Neural cell (in vitro differentiated cells): Measurements from ENCODE around the gene SEMA6A.

ENCODE experiments used
- MXI1 ChIP-seq: fragments of 450-650 bp; conservative IDR thresholded peaks from 2 replicates; pipeline ENCODE4 v1.6.1; 2014; ENCODE audit warnings: antibody characterized with exemption, mild to moderate bottlenecking; ENCODE audit not compliant: poor library complexity, severe bottlenecking
- POLR2AphosphoS5 ChIP-seq: IDR thresholded peaks from 2 replicates; pipeline ENCODE4 v1.6.1; 2012
- TF ChIP-seq, protein P1 (sequence below): fragments of 450-650 bp; IDR thresholded peaks from 2 replicates; pipeline ENCODE4 v1.5.1; 2014; ENCODE audit warnings: antibody characterized with exemption, mild to moderate bottlenecking, moderate library complexity; ENCODE audit not compliant: poor library complexity, severe bottlenecking
- TF ChIP-seq, protein P2 (sequence below): IDR thresholded peaks from 2 replicates; pipeline ENCODE4 v1.6.1; 2012; ENCODE audit warnings: borderline replicate concordance

GRCh38 chr5:116420540-116420939 lies 154.1 kb downstream of the SEMA6A start:
- TF ChIP-seq, protein P1, sequence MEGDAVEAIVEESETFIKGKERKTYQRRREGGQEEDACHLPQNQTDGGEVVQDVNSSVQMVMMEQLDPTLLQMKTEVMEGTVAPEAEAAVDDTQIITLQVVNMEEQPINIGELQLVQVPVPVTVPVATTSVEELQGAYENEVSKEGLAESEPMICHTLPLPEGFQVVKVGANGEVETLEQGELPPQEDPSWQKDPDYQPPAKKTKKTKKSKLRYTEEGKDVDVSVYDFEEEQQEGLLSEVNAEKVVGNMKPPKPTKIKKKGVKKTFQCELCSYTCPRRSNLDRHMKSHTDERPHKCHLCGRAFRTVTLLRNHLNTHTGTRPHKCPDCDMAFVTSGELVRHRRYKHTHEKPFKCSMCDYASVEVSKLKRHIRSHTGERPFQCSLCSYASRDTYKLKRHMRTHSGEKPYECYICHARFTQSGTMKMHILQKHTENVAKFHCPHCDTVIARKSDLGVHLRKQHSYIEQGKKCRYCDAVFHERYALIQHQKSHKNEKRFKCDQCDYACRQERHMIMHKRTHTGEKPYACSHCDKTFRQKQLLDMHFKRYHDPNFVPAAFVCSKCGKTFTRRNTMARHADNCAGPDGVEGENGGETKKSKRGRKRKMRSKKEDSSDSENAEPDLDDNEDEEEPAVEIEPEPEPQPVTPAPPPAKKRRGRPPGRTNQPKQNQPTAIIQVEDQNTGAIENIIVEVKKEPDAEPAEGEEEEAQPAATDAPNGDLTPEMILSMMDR, result no peak
- TF ChIP-seq, protein P2, sequence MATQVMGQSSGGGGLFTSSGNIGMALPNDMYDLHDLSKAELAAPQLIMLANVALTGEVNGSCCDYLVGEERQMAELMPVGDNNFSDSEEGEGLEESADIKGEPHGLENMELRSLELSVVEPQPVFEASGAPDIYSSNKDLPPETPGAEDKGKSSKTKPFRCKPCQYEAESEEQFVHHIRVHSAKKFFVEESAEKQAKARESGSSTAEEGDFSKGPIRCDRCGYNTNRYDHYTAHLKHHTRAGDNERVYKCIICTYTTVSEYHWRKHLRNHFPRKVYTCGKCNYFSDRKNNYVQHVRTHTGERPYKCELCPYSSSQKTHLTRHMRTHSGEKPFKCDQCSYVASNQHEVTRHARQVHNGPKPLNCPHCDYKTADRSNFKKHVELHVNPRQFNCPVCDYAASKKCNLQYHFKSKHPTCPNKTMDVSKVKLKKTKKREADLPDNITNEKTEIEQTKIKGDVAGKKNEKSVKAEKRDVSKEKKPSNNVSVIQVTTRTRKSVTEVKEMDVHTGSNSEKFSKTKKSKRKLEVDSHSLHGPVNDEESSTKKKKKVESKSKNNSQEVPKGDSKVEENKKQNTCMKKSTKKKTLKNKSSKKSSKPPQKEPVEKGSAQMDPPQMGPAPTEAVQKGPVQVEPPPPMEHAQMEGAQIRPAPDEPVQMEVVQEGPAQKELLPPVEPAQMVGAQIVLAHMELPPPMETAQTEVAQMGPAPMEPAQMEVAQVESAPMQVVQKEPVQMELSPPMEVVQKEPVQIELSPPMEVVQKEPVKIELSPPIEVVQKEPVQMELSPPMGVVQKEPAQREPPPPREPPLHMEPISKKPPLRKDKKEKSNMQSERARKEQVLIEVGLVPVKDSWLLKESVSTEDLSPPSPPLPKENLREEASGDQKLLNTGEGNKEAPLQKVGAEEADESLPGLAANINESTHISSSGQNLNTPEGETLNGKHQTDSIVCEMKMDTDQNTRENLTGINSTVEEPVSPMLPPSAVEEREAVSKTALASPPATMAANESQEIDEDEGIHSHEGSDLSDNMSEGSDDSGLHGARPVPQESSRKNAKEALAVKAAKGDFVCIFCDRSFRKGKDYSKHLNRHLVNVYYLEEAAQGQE, result no peak
- TF ChIP-seq POLR2AphosphoS5 (no peak), MXI1 (no peak)
